Thyroid gland (tissue), 4 donors: ENCODE results near the gene GOLT1A.

Source experiments
- CTCF ChIP-seq, 6 experiments: fragments of 200-600 bp in 3 of 6; fragments of 450-650 bp in 3 of 6; sonication (generic) in 3 of 6; IDR thresholded peaks; one replicate each; pipeline ENCODE4 v1.5.1; 2016 to 2019; ENCODE audit warnings: antibody characterized with exemption in 6 of 6, mild to moderate bottlenecking in 2 of 6, inconsistent platforms in 1 of 6, moderate library complexity in 1 of 6
- POLR2A ChIP-seq, 2 donors: fragments of 450-650 bp; IDR thresholded peaks; one replicate each; pipeline ENCODE4 v1.6.1; 2017; ENCODE audit warnings: antibody characterized with exemption in 2 of 2, mild to moderate bottlenecking in 2 of 2, moderate library complexity in 1 of 2

GRCh38 chr1:204240233-204240632, 26.4 kb upstream of the GOLT1A start:
- TF ChIP-seq CTCF (IDR thresholded peaks at IDR 0.05) (no peak), POLR2A (IDR thresholded peaks at IDR 0.05) (no peak)
